Smooth muscle cell of the pulmonary artery (primary cell): ENCODE data around the gene DCAF11. TPM values are rescaled to one million over a fixed set of nuclear protein-coding genes. Genes with fewer than 3 reads are reported as not detected.

Source experiments
- total RNA-seq: library from RNA; depleted of rRNA; stranded (reverse); fragments of >200 nt; gene quantifications from 2 replicates; pipeline ENCODE4 v1.2.3, GENCODE V29; 2014

The DCAF11 gene
- 50.9 and 56.8 TPM in 2 replicates for total RNA-seq

GRCh38 chr14:24114532-24115421 lies at the start of gene DCAF11, which contains the start of gene NRL:
Gene DCAF11 (plus strand): TSS chr14:24114777. CDS start chr14:24115595, 818 bp downstream.
Gene NRL (minus strand): TSS chr14:24114949. CDS start chr14:24082848, 32,101 bp downstream.

GRCh38 chr14:24071144-24071697 lies 43.4 kb upstream of the DCAF11 start, which contains the start of gene CPNE6:
Gene CPNE6 (plus strand): TSS chr14:24071562. CDS start chr14:24072937, 1,375 bp downstream.

GRCh38 chr14:24093901-24094840 lies 20.4 kb upstream of the DCAF11 start, which contains the start of gene PCK2:
Gene PCK2 (plus strand): TSS chr14:24094311. CDS start chr14:24094406, 95 bp downstream.

GRCh38 chr14:24130380-24130716 lies 15.8 kb downstream of the DCAF11 start, which contains the start of gene FITM1:
Gene FITM1 (plus strand): TSS chr14:24130659. CDS start chr14:24131564, 905 bp downstream.

DNA sequence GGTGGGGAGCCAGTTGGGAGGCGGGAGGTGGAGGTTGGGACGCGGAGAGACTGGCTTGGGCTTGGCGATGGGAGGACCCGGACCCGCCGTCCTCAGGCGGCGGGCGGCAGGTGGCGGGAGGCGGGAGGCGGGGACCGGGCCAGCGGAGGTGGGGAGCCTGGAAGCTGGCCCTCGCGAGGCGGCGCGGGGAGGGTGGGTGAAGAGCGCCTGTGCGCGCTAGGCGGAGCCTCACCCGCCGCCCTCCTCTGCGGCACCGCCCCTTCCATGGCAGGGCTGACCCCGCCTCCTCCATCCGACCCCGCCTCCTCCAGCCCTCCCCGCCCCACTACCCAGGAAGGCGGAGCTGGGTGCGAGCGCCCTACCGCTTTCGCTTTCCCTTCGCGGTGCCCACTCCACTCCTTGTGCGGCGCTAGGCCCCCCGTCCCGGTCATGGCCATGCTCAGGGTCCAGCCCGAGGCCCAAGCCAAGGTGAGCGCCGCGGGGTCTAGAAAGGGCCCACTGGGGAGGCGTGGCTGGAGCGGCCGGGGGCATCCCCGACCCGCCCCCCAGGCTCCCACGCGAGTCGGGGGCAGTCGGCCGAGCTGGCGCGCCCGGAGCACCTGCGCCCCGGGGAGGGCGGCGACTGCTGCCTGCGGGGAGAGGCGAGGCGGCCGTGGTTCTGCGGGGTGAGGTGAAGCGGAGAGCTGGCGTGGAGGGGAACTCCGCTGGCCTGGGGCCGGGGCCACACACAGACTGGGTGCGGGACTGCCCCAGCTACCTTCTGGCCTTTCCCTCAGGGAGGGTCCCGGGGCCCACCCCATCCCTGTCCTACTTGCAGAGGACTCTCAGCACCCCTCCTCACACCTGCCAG lies 21.5 kb downstream of the DCAF11 start, which contains the start of gene PSME1:
PSME1 (plus strand) TSS at position 361 of the 850 bp plus-strand sequence; CDS start at position 430, 69 bp downstream.

GRCh38 chr14:24141097-24141880 lies 26.7 kb downstream of the DCAF11 start, which contains the start of gene EMC9:
Gene EMC9 (minus strand): TSS chr14:24141591. CDS start chr14:24141304, 287 bp downstream.

DNA sequence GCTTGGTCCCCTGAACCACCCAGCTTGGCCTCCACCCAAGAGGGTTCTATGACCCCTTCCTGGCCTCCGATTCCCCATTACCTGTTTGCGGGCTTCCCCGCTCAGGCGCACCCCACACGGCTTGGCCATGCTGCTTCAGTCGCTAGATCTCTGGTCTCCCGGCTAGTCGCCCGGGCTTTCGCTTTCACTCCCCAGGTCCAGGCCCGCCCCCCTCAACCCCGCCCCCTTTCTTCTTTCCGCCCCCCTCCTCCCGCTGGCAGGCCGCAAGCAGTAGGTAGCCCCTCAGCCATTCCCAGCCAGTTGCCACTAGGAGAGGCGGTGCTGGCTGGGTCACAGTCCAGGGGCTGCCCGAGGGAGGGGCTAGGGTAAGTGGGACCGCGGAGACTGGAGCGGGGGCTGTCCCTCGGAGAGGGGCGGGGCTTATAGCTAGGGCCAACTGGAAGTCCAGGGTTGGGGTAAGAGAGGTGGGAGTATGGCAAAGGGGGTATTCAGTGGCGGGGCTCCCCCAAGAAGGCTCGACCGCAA lies 31.9 kb downstream of the DCAF11 start, which contains the start of gene PSME2:
PSME2 (minus strand) TSS at position 158 of the 525 bp plus-strand sequence; CDS start at position 129, 29 bp downstream.

DNA sequence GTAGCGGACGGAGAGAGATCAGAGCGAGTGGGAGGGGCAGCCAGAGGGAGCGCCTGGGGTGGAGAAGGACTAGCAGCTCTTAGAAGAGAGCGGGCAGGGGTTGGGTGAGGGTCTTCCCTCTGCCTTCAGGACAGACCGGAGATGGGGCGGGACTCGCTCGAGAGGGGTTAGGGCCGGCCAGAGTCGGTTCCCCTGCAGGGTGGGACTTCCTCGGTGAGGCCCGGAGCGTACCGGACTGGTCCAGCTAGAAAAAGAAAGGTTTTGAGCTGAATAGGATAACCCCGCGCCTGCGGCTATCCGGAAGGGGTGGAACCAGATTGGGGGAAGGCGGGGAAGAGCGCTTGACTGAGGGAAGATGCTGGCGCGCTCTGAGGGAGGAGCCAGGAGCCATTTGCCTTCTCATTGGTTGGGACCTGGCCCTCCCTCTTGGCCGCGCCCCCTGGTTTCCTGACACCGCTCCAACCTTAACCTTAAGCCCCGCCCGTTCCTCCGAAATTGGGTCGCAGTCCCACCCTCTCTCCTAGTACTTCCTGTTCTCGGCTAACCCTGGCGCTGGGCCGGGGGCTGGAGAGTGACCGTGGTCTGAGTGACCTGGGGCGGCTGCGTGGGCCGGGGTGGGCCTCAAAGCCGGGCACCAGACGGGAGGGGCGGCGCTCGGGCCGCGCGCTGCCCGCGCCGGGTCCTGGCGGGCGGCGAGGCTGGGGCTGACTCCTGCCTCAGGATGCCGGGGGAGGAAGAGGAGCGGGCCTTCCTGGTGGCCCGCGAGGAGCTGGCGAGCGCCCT lies 32.6 kb downstream of the DCAF11 start, which contains the start of gene RNF31:
RNF31 (plus strand) TSS at position 521 of the 783 bp plus-strand sequence; CDS start at position 722, 201 bp downstream.

GRCh38 chr14:24160850-24161804 lies 46.5 kb downstream of the DCAF11 start, which contains the start of gene IRF9:
Gene IRF9 (plus strand): TSS chr14:24161265. CDS start chr14:24162145, 880 bp downstream.

DNA sequence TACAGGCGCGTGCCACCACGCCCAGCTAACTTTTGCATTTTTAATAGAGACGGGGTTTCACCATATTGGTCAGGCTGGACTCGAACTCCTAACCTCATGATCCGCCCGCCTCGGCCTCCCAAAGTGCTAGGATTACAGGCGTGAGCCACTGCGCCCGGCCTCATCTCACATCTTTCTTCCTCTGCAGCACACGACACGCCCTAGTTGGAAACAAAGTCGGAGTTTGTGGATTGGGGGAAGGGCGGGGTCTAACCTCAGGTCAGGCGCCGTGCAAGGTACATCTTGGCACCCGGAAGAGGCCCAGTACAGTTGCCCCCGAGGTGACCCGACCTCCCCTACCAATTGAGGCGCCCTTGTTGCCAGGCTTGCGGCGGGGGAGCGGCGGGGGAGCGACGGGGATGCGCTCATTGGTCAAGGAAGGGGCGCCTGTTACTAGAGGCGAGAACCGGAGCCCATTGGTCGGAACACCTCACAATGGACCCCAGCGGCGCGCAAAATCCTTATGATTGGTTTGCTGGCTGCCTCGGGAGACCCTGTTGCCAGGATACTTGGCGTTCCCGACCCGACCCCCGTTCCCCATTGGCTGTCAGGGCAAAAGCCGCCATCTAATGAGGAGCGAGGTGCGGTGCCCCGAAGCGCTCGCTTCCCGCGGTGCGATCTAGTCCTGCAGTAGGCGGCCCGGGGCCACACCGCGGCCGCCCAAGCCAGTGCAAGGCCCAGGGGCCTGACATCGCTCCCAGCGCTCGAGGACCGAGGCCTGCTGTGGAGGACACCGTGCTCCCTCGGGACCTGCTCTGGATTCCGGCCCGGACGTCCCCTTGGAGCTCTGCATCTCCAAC lies 57.1 kb downstream of the DCAF11 start, which contains the start of gene REC8:
REC8 (plus strand) TSS at position 659 of the 839 bp plus-strand sequence. CDS start 473 bp downstream, outside the sequence.

Other genes with a start within 250 kb of the DCAF11 start
- 41.7 and 45.9 TPM in 2 replicates for gene DHRS4, start 161.0 kb upstream of the DCAF11 start, total RNA-seq
- 8.4 and 11.5 TPM in 2 replicates for gene DHRS4L2, start 125.8 kb upstream of the DCAF11 start, total RNA-seq
- gene CARMIL3, start 62.8 kb upstream of the DCAF11 start, total RNA-seq = 0.17 TPM in 1 of 2 replicates, not detected in the other
- gene CPNE6, start 43.2 kb upstream of the DCAF11 start, total RNA-seq = not detected in 2 replicates
- 26.8 and 35.3 TPM in 2 replicates for gene PCK2, start 20.5 kb upstream of the DCAF11 start, total RNA-seq
- 0.65 and 0.96 TPM in 2 replicates for gene NRL, start 172 bp downstream of the DCAF11 start, total RNA-seq
- gene FITM1, start 15.9 kb downstream of the DCAF11 start, total RNA-seq = 0.20 TPM in 2 replicates
- gene PSME1, start 21.4 kb downstream of the DCAF11 start, total RNA-seq = 87.2 and 96.2 TPM in 2 replicates
- 11.4 and 14.0 TPM in 2 replicates for gene EMC9, start 26.8 kb downstream of the DCAF11 start, total RNA-seq
- 58.8 and 64.5 TPM in 2 replicates for gene PSME2, start 31.8 kb downstream of the DCAF11 start, total RNA-seq
- gene RNF31, start 32.7 kb downstream of the DCAF11 start, total RNA-seq = 26.7 and 35.1 TPM in 2 replicates
- gene IRF9, start 46.5 kb downstream of the DCAF11 start, total RNA-seq = 54.0 and 57.1 TPM in 2 replicates
- 0.65 and 1.2 TPM in 2 replicates for gene REC8, start 57.3 kb downstream of the DCAF11 start, total RNA-seq
- 42.3 and 84.2 TPM in 2 replicates for gene IPO4, start 74.0 kb downstream of the DCAF11 start, total RNA-seq
- gene TM9SF1, start 80.7 kb downstream of the DCAF11 start, total RNA-seq = 102 and 113 TPM in 2 replicates
- gene TSSK4, start 90.9 kb downstream of the DCAF11 start, total RNA-seq = 0.07 and 0.53 TPM in 2 replicates
- 21.8 and 24.1 TPM in 2 replicates for gene CHMP4A, start 98.7 kb downstream of the DCAF11 start, total RNA-seq
- 14.8 and 15.4 TPM in 2 replicates for gene MDP1, start 101.3 kb downstream of the DCAF11 start, total RNA-seq
- 122 and 125 TPM in 2 replicates for gene NEDD8, start 117.6 kb downstream of the DCAF11 start, total RNA-seq
- gene GMPR2, start 118.2 kb downstream of the DCAF11 start, total RNA-seq = 88.9 and 107 TPM in 2 replicates
- 55.0 and 55.8 TPM in 2 replicates for gene TINF2, start 127.8 kb downstream of the DCAF11 start, total RNA-seq
- 0.65 and 1.5 TPM in 2 replicates for gene TGM1, start 148.4 kb downstream of the DCAF11 start, total RNA-seq
- gene RABGGTA, start 156.8 kb downstream of the DCAF11 start, total RNA-seq = 22.6 and 33.2 TPM in 2 replicates
- 12.9 and 29.0 TPM in 2 replicates for gene DHRS1, start 185.0 kb downstream of the DCAF11 start, total RNA-seq
- 21.2 and 28.0 TPM in 2 replicates for gene NOP9, start 185.1 kb downstream of the DCAF11 start, total RNA-seq
- gene CIDEB, start 193.2 kb downstream of the DCAF11 start, total RNA-seq = 1.6 and 2.3 TPM in 2 replicates
- 3.0 and 4.8 TPM in 2 replicates for gene LTB4R2, start 195.4 kb downstream of the DCAF11 start, total RNA-seq
- gene LTB4R, start 196.7 kb downstream of the DCAF11 start, total RNA-seq = 1.9 and 2.7 TPM in 2 replicates
- gene ADCY4, start 220.3 kb downstream of the DCAF11 start, total RNA-seq = 3.3 and 4.9 TPM in 2 replicates
- 0.26 TPM in 1 of 2 replicates, not detected in the other for gene RIPK3, start 225.2 kb downstream of the DCAF11 start, total RNA-seq